GM12878 (cell line): ENCODE measurements around the gene PKMYT1. TPM values are rescaled to one million over a fixed set of nuclear protein-coding genes. Genes with fewer than 3 reads are reported as not detected.
A peak's percentile ranks its signal among the peaks of the same experiment; 100 is the strongest.

Experiments
- ATAC-seq: fragments of 200-7000 bp; cut with Tn5 transposase; 3 replicates; pipeline ENCODE4 v1.9.1; 2020; ENCODE audit warnings: mild to moderate bottlenecking, moderate library complexity
- BruUV-seq: library from RNA; stranded (reverse); fragments of 400-500 nt; replicated peaks from 2 replicates; lab custom pipeline; 2021; lab: Mats Ljungman, UMichigan
- CTCF ChIA-PET: fragments of 300-600 bp; sonication (Branson Sonifier 250); formaldehyde crosslinking; extraction: SDS; loops from one replicate; lab custom pipeline; 2021; ENCODE audit warnings: inconsistent platforms; lab: Yijun Ruan, JAX
- POLR2A ChIA-PET: fragments of 350-600 bp; formaldehyde crosslinking; extraction: SDS; loops from one replicate; lab custom pipeline; 2021; ENCODE audit warnings: inconsistent platforms; lab: Charles Lee
- RAD21 ChIA-PET: fragments of 300-600 bp; sonication (Branson Sonifier 250); formaldehyde crosslinking; loops from one replicate; lab custom pipeline; 2023; ENCODE audit warnings: antibody characterized with exemption; ENCODE audit not compliant: unreplicated experiment; lab: Charles Lee
- SMC1A ChIA-PET: fragments of 300-600 bp; sonication (Branson Sonifier 250); formaldehyde crosslinking; loops from one replicate; lab custom pipeline; 2023; ENCODE audit not compliant: unreplicated experiment, uncharacterized antibody; lab: Charles Lee
- DNase-seq: peaks from one replicate; pipeline ENCODE4 v3.0.0-alpha.2; 2011; ENCODE audit warnings: low read depth, low spot score
- FAIRE-seq: peaks from 3 replicates; lab custom pipeline; 2011; peaks lifted over from hg19 to GRCh38; lab: Jason Lieb, UNC
- H2AFZ ChIP-seq: 2 replicates; pipeline ENCODE4 v1.6.0; 2011; ENCODE audit warnings: low read depth, low read length, control low read depth; ENCODE audit not compliant: control insufficient read depth
- H3K27ac ChIP-seq: 2 replicates; pipeline ENCODE4 v1.5.1; 2011; ENCODE audit warnings: control low read depth; ENCODE audit not compliant: control insufficient read depth, insufficient read depth
- H3K27me3 ChIP-seq, 2 experiments: replicated peaks in 1 of 2; 2 replicates each; pipeline versions ENCODE4 v1.6.0 to v1.6.1; 2011; ENCODE audit warnings: low read length in 1 of 2; ENCODE audit not compliant: control insufficient read depth in 2 of 2, insufficient read depth in 2 of 2
- H3K36me3 ChIP-seq, 2 experiments: 2 replicates each; pipeline ENCODE4 v1.5.1; 2011; ENCODE audit warnings: low read length in 1 of 2; ENCODE audit not compliant: control insufficient read depth in 2 of 2, insufficient read depth in 2 of 2
- H3K4me1 ChIP-seq: 2 replicates; pipeline ENCODE4 v1.6.1; 2011; ENCODE audit warnings: mild to moderate bottlenecking, low read length, moderate library complexity, mixed read lengths; ENCODE audit not compliant: control insufficient read depth, insufficient read depth
- H3K4me2 ChIP-seq: 2 replicates; pipeline ENCODE4 v1.6.0; 2011; ENCODE audit warnings: control low read depth; ENCODE audit not compliant: control insufficient read depth, insufficient read depth
- H3K4me3 ChIP-seq: fragments of 200-600 bp; sonication (generic); 2 replicates; pipeline ENCODE4 v1.5.1; 2016
- H3K79me2 ChIP-seq: 2 replicates; pipeline ENCODE4 v1.6.0; 2011; ENCODE audit warnings: low read length; ENCODE audit not compliant: control insufficient read depth, insufficient read depth
- H3K9ac ChIP-seq: 2 replicates; pipeline ENCODE4 v1.8.0; 2011; ENCODE audit warnings: low read length, control low read depth, mixed read lengths; ENCODE audit not compliant: control insufficient read depth, insufficient read depth
- H3K9me3 ChIP-seq: replicated peaks from 3 replicates; pipeline ENCODE4 v1.5.1; 2011; ENCODE audit warnings: mild to moderate bottlenecking, low read length; ENCODE audit not compliant: control insufficient read depth, insufficient read depth
- H4K20me1 ChIP-seq: 2 replicates; pipeline ENCODE4 v1.6.0; 2011; ENCODE audit not compliant: control insufficient read depth, insufficient read depth
- ATF2 ChIP-seq: IDR thresholded peaks from 2 replicates; pipeline ENCODE4 v1.6.1; 2012; ENCODE audit warnings: low read length, inconsistent platforms
- ATF7 ChIP-seq: fragments of 450-650 bp; IDR thresholded peaks from 2 replicates; pipeline ENCODE4 v1.6.1; 2016; ENCODE audit warnings: low read depth, mild to moderate bottlenecking
- BCL11A ChIP-seq: IDR thresholded peaks from 2 replicates; pipeline ENCODE4 v1.6.1; 2011; ENCODE audit warnings: low read depth, low read length
- CREM ChIP-seq: IDR thresholded peaks from 2 replicates; pipeline ENCODE4 v1.6.1; 2014; ENCODE audit warnings: antibody characterized with exemption, low read depth
- EED ChIP-seq: sonication (generic); IDR thresholded peaks from 2 replicates; pipeline ENCODE4 v1.6.1; 2016; ENCODE audit warnings: antibody characterized with exemption, low read depth
- HDAC2 ChIP-seq: fragments of 200-600 bp; sonication (generic); IDR thresholded peaks from 2 replicates; pipeline ENCODE4 v1.6.1; 2017
- IKZF1 ChIP-seq: fragments of 450-650 bp; conservative IDR thresholded peaks from 2 replicates; pipeline ENCODE4 v1.6.1; 2017; ENCODE audit warnings: antibody characterized with exemption, mild to moderate bottlenecking
- IKZF2 ChIP-seq, 2 experiments: fragments of 450-650 bp; IDR thresholded peaks; 2 replicates each; pipeline ENCODE4 v1.6.1; 2017; ENCODE audit warnings: mild to moderate bottlenecking in 2 of 2, moderate library complexity in 2 of 2
- KAT2A ChIP-seq: conservative IDR thresholded peaks from 2 replicates; pipeline ENCODE4 v1.6.1; 2011; ENCODE audit warnings: low read depth, low read length; ENCODE audit not compliant: control insufficient read depth
- RELA ChIP-seq: fragments of 450-650 bp; IDR thresholded peaks from 2 replicates; pipeline ENCODE4 v1.8.0; 2014; ENCODE audit warnings: borderline replicate concordance; ENCODE audit not compliant: partially characterized antibody
- RELB ChIP-seq: fragments of 450-650 bp; IDR thresholded peaks from 2 replicates; pipeline ENCODE4 v1.6.1; 2017; ENCODE audit warnings: low read depth, mild to moderate bottlenecking, moderate library complexity
- TCF12 ChIP-seq: IDR thresholded peaks from 2 replicates; pipeline ENCODE4 v1.6.1; 2011; ENCODE audit warnings: low read depth, mild to moderate bottlenecking, low read length
- ZBTB4 ChIP-seq: fragments of 450-650 bp; formaldehyde crosslinking; IDR thresholded peaks from 2 replicates; pipeline ENCODE4 v1.4.0; 2022; ENCODE audit warnings: mild to moderate bottlenecking, moderate library complexity
- WGBS: methylation state at CpG from one replicate; pipeline ENCODE4 v1.1.6; 2016; ENCODE audit warnings: low lambda C conversion rate; ENCODE audit not compliant: insufficient replicate concordance, insufficient coverage; ENCODE audit errors: missing lambda C conversion rate; 5-methylcytosine and 5-hydroxymethylcytosine counted together
- in situ Hi-C: fragments of 300-500 bp; cut with MboI; formaldehyde crosslinking; loops from 9 replicates; pipeline ENCODE4 v1.14.3; 2018; ENCODE audit warnings: mixed read lengths
- intact Hi-C: fragments of 100-400 bp; cut with micrococcal nuclease; formaldehyde crosslinking; loops from one replicate; pipeline ENCODE4 v1.14.2; 2022; ENCODE audit not compliant: unreplicated experiment
- polyA plus RNA-seq, 11 experiments: library from polyadenylated mRNA; depleted of rRNA in 4 of 11; unstranded in 6 of 11; stranded (reverse) in 5 of 11; fragments of >200 nt; fragmentation: Nextera tagmentation in 4 of 11; fragmentation: Illumina TruSeq in 1 of 11; extraction: Ambion mirVana in 4 of 11; extraction: Trizol in 1 of 11; gene quantifications; 1 replicate in 1 of 11; 2 replicates in 10 of 11; pipeline versions ENCODE4 v1.2.1 to v1.2.3, GENCODE V29; 2011 to 2016; ENCODE audit warnings: inconsistent platforms in 2 of 11, missing spikeins in 2 of 11, low read depth in 1 of 11
- total RNA-seq, 4 experiments: library from RNA; depleted of rRNA in 3 of 4; stranded (reverse); fragments of >200 nt in 3 of 4; fragmentation: Illumina TruSeq in 1 of 4; extraction: Trizol in 1 of 4; gene quantifications; 2 replicates each; pipeline versions ENCODE4 v1.2.1 to v1.2.3, GENCODE V29; 2013 to 2021
- TF ChIP-seq, protein P1 (sequence below): IDR thresholded peaks from 2 replicates; pipeline ENCODE4 v1.6.1; 2011; ENCODE audit warnings: borderline replicate concordance, low read depth, mild to moderate bottlenecking, moderate library complexity, low read length; ENCODE audit not compliant: insufficient read depth, poor library complexity, severe bottlenecking

PKMYT1 gene
- total and polyA plus RNA-seq, 10 of the 15 experiments (the other 5 are each of a cell fraction or from before 2014, with no cell fraction given) = 4.6 to 101 (median 29.9) TPM

DNA sequence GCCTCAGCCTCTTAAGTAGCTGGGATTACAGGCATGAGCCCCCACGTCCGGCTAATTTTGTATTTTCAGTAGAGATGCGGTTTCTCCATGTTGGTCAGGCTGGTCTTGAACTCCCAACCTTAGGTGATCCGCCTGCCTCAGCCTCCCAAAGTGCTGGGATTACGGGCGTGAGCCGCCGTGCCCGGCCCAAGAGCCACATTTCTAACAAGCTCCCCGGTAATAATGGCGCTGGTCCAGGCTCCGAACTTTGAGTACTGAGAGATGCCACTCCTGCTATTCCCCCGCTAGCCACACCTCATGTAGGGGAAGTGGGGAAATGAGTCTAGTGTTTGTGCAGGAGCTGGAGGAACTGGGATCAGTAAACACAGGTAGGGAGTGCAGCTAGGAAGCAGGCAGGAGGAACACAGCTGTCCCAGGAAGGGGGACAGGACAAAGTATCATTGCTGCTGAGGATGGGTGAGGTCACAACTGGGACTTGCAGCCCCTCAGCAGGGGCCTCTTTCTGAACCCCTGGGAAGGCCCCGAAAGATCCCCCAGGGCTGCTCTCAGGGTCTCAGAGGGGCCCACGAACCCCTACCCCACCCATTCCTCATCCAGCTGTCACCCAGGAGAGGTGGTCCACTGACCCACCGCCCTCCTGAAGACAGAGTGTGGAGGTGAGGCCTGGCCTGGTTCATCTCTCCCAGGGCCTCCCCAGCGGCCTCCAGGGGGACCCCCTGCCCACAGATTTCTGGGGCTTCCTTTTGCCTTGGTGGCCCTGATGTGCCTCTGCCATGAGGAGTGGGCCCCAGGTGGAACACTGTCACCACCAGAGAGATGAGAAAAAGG, 19.8 kb downstream of the PKMYT1 start (continued):
- no peak for TF ChIP-seq ATF7
- TF ChIP-seq, protein P1, sequence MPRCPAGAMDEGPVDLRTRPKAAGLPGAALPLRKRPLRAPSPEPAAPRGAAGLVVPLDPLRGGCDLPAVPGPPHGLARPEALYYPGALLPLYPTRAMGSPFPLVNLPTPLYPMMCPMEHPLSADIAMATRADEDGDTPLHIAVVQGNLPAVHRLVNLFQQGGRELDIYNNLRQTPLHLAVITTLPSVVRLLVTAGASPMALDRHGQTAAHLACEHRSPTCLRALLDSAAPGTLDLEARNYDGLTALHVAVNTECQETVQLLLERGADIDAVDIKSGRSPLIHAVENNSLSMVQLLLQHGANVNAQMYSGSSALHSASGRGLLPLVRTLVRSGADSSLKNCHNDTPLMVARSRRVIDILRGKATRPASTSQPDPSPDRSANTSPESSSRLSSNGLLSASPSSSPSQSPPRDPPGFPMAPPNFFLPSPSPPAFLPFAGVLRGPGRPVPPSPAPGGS = no peak
- TF ChIP-seq KAT2A = no peak
- no peak for TF ChIP-seq BCL11A
- no peak for TF ChIP-seq ZBTB4 (CRISPR knock-in tag)
- TF ChIP-seq HDAC2 = no peak
- no peak for TF ChIP-seq TCF12

DNA sequence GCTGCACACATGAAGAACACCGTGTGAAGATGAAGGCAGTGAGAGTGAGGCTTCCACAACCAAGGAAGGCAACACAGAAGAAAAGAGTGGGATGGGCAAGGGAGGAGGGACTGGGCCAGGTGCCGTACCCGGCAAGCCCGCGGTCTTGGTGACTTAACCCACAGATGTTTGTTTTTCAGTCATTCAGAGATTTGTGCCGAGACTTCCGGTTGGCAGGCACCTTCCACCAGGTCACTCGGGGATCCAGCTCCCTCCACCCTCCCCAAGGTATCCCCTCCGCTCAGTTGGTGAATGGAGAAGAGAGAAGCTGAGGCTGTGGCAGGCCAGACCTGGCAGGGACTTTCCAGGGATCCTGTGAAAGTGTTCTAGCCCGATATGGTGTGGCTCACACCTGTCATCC, 21.0 kb downstream of the PKMYT1 start:
- Histone ChIP-seq H3K36me3 (no peaks in the 10 kb centered on the region), H4K20me1 (no peaks in the 10 kb centered on the region), H3K9me3 (no peaks in the 10 kb centered on the region), H3K9ac (no peak overlapping the region), H3K4me2 (peak overlapping the region; percentile 34), H3K27me3 (no peaks in the 10 kb centered on the region), H2AFZ (no peak overlapping the region), H3K27ac (no peak overlapping the region), H3K4me1 (peaks cover 31% of the 10 kb centered on the region)
- ChIA-PET POLR2A (interaction anchor here (0.9 to 1.1 kb wide), 2 partner anchors 11 to 77 kb away, joined by 3 read pairs; no protein-coding TSS in a partner anchor), CTCF (interaction anchor here (0.9 to 3.0 kb wide), 9 partner anchors 11 to 120 kb away, joined by 3 to 15 read pairs (median 4); partner anchors contain the start of gene FLYWCH1), SMC1A (no interaction called here), RAD21 (interaction anchor here (1.0 kb wide), 2 partner anchors 16 to 32 kb away, joined by 3 read pairs; no protein-coding TSS in a partner anchor)
- intact Hi-C loops = no loop called here
- peak; percentile 7 for FAIRE-seq
- BruUV-seq = no TSS peak
- WGBS = 3% methylated on average over 10 of the region's 10 CpGs
- no peak for DNase-seq
- peak; percentile 49 for TF ChIP-seq RELA
- peak; percentile 34; the same call in 1 of the 2 replicates for TF ChIP-seq RELB
- 0 out of 2 replicates have a peak, but pooled peaks have one; percentile 29 for TF ChIP-seq TCF12
- TF ChIP-seq EED = peak; percentile 16; the same call in 1 of the 2 replicates
- 0 out of 4 replicates have a peak, but pooled peaks of 1 of the 2 experiments have one; percentile 40 for TF ChIP-seq IKZF2 (IDR thresholded peaks at IDR 0.05)
- TF ChIP-seq CREM = no peak
- no peak for TF ChIP-seq ATF2
- peak; percentile 36 for TF ChIP-seq IKZF1
- TF ChIP-seq, all 136 proteins: peak for 6
- peak; percentile 15 for ATAC-seq
- Histone ChIP-seq H3K4me3 (no peak overlapping the region), H3K79me2 (no peaks in the 10 kb centered on the region)
- in situ Hi-C loops = no loop called here
